Stimulated activated CD8-positive, alpha-beta memory T cell treated with anti-CD3 and anti-CD28 coated beads, Interleukin-15, amount 100 ng/mL, for 24 hours (primary cell): ENCODE measurements around the gene NDUFAF2.
"Not testable (repeated sequence)": the region's sequence is repeated elsewhere in the genome, so short reads cannot be mapped to it uniquely, and the experiment has no call there.

Experiments used
- DNase-seq: peaks from one replicate; pipeline ENCODE4 v3.0.0-alpha.2; 2020; ENCODE audit warnings: low read depth

NDUFAF2 gene

GRCh38 chr5:61178702-61179101 is 233.7 kb downstream of the NDUFAF2 start:
- no peak for DNase-seq

DNA sequence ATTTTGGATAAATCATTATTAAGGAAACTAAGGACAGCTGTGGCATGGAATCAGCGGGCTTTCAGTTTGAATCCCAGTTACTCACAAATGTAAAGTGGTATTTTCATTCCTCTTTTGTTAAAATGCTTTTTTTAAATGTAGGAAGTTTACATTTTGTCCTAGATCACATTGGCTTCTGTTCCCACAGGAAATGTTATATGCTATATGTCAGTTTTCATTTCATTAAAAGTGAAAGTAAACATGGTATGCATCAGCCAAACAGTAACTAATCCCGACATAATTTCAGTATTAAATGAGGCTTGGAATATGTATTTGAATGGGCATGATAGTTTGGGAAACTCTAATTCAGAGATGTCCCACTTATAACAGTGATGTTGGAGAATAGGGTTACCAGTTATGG is 235.9 kb downstream of the NDUFAF2 start:
- DNase-seq: no peak

GRCh38 chr5:61182449-61182848 is 237.4 kb downstream of the NDUFAF2 start:
- DNase-seq: no peak

DNA sequence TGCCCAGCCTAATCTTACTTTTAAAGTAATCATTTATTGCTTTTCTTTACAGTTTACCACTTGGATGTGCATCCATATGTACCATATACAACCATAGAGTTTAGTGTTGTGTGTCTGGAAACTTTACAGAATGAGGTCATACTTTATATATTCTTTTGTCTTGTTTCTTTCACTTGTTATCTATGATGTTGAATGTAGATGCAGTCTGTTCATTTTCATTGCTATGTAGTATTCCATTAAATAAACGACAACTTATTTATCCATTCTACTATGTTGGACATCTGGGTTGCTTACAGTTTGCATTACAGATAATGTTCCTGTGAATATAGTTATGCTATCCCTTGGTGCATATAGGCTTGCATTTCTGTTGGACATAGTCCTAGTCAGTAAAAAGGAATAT is 238.5 kb downstream of the NDUFAF2 start:
- DNase-seq: no peak

- DNase-seq: no peak
These were observed 239.7 kb downstream of the NDUFAF2 start for GRCh38 chr5:61184708-61185107.

- no peak for DNase-seq
These were observed 241.6 kb downstream of the NDUFAF2 start for GRCh38 chr5:61186634-61187033.

- not testable (repeated sequence) for DNase-seq
These were observed 242.3 kb downstream of the NDUFAF2 start for GRCh38 chr5:61187352-61187751.

DNA sequence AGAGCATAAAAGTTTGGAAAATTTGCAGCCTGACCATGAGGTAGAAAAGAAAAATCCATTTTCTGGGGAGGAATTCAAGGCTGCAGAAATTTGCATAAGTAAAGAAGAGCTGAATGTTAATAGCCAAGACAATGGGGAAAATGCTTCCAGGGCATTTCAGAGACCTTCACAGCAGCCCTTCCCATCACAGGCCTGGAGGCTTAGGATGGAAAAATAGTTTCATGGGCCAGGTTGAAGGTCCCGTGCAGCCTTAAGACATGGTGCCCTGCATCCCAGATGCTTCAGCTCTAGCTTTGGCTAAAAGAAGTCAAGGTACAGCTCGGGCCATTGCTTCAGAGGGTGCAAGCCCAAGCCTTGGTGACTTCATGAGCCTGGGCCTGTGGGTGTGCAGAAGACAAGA is 242.8 kb downstream of the NDUFAF2 start:
- DNase-seq: not testable (repeated sequence)

DNA sequence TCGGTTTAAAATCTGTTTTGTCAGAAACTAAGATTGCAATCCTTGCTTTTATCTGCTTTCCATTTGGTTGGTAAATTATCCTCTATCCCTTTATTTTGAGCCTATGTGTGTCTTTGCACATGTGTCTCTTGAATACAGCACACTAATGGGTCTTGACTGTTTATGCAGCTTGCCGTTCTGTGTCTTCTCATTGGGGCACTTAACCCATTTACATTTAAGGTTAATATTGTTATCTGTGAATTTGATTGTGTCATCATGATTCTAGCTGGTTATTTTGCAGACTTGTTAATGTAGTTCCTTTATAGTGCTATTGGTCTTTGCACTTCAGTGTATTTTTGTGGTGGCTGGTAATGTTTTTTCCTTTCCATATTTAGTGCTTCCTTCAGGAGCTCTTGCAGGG is 253.6 kb downstream of the NDUFAF2 start:
- no peak for DNase-seq

DNA sequence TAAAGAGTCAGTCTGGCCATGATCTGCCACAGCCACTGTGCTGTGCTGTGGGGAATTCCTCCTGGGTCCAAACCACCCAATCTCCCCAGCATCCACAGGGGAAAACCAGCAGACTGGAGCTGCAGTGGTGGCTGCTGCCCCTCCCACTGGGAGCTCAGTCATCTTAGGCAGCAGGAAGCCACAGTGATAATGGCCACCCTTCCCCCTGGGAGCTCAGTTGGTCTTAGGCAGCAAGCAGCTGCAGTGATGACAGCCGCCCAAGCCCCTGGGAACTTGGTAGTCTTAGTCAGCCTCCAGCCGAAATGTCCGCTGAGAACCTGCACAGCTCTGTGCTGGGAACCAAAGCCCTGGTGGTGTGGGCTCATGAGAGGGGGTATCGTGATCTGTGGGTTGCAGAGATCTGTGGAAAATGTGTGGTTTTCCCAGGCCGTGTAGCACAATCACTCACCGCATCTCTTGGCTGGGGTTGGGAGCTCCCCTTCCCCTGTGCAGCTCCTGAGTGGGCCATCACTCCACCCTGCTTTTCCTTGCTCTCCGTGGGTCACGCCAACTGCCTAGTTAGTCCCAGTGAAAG is 255.7 kb downstream of the NDUFAF2 start:
- no peak for DNase-seq

DNA sequence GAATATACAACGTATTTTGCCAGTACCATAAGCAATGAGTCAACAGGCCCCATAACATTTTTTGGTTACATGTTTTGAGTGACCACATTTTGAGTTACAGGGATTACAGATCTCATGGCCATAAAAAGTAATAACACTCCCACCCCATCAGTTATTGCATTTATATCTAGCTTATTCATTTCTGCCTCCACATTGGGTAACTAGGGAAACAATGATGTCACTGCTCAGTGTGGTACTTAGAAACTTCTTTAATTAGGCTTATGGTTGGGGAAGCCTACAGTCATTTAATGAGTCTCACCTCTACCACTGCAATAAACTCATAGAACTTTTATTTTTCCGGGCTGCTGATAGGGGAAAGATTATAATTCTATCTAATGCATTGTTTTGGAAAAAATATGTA is 257.2 kb downstream of the NDUFAF2 start:
- DNase-seq: no peak
